D721Med (cell line): ENCODE results near the gene AGAP1.

ENCODE experiments used
- DNase-seq: peaks from one replicate; pipeline ENCODE4 v3.0.0; 2011; ENCODE audit warnings: low spot score; ENCODE audit not compliant: insufficient read length
- FAIRE-seq: peaks from 2 replicates; lab custom pipeline; 2011; peaks lifted over from hg19 to GRCh38; lab: Jason Lieb, UNC
- TF ChIP-seq, protein P1 (sequence below): IDR thresholded peaks from 2 replicates; pipeline ENCODE4 v1.5.1; 2012; ENCODE audit warnings: mild to moderate bottlenecking, control low read depth; ENCODE audit not compliant: insufficient read depth; ENCODE audit errors: missing control alignments

Gene AGAP1

DNA sequence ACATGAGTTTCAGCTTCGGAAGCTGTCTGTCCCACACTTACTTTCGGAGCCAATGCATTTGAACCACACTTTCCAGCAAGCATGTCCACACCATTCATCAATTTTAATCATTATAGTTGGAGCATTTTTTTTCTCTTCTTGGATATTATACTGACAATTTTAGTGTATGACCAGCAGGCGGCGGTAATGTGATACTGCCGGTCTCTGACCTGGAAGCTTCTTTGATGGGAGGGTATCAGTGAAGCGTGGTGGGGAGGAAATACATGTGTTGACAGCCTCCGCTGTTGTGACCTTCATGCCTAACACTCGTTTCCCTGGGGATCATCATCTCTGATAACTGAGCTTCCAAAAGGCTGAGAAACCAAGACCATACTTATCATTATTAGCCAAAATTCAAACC, 442.6 kb downstream of the AGAP1 start:
- TF ChIP-seq, protein P1, sequence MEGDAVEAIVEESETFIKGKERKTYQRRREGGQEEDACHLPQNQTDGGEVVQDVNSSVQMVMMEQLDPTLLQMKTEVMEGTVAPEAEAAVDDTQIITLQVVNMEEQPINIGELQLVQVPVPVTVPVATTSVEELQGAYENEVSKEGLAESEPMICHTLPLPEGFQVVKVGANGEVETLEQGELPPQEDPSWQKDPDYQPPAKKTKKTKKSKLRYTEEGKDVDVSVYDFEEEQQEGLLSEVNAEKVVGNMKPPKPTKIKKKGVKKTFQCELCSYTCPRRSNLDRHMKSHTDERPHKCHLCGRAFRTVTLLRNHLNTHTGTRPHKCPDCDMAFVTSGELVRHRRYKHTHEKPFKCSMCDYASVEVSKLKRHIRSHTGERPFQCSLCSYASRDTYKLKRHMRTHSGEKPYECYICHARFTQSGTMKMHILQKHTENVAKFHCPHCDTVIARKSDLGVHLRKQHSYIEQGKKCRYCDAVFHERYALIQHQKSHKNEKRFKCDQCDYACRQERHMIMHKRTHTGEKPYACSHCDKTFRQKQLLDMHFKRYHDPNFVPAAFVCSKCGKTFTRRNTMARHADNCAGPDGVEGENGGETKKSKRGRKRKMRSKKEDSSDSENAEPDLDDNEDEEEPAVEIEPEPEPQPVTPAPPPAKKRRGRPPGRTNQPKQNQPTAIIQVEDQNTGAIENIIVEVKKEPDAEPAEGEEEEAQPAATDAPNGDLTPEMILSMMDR = no peak
- DNase-seq = no peak
- no peak for FAIRE-seq

DNA sequence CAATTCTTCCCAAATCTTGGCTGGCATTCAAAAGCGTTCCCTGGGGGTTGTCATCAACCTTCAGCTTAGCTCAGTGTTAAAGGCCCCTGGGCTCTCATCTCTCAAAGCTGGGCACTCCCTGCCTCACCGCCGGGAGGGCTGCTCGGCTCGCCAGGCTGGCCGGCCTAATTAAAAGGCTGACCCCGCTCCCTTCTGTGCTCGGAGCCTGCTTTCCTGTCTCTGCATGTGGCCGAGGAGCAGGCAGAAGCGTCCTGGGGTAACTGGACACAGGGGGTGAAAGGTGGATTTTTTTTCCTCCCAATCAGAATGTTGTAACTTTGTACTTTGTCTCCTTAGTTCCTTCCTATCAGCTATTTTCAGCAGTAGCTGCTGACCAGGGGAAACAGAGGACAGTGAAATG, 443.2 kb downstream of the AGAP1 start:
- TF ChIP-seq, protein P1 = no peak
- DNase-seq (no peak), FAIRE-seq (no peak)

DNA sequence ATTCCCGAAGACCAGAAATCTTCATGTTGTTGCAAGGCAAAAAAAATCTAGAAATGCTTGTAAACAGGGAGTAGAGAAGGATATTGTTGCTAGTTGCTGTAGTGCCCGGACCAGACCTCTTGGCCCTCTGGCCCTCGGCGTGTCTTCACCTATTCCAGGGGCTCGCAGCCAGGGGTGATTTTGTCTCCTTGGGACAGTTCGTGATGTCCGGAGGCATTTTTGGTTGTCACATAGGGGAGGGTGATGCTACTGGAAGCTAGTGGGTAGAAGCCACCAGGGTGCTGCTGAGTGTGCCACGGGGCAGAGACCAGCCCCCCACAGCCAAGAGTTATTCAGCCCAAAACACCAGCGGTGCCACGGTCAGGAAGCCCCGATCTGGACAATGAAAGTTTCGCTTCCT, 443.7 kb downstream of the AGAP1 start:
- FAIRE-seq (no peak), DNase-seq (no peak)
- TF ChIP-seq, protein P1 = no peak

DNA sequence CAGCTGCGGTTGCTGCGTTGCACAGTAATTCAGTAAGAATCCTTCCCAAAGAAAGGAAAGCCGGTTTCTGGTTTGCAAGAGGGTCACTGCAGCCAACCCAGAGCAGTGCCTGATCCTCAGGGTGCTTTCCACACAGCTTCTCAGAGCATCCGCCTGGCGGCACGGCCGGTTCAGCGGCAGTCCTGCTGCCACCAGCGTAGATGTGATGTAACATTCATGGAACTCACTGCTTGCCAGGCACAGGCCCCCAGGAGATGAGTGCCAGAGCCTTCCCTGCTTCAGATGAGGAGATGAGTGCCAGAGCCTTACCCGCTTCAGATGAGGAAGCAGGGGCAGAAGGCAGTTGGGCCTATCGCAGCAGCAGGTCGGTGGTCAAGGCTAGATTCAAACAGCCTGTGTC, 444.1 kb downstream of the AGAP1 start:
- no peak for DNase-seq
- FAIRE-seq = no peak

DNA sequence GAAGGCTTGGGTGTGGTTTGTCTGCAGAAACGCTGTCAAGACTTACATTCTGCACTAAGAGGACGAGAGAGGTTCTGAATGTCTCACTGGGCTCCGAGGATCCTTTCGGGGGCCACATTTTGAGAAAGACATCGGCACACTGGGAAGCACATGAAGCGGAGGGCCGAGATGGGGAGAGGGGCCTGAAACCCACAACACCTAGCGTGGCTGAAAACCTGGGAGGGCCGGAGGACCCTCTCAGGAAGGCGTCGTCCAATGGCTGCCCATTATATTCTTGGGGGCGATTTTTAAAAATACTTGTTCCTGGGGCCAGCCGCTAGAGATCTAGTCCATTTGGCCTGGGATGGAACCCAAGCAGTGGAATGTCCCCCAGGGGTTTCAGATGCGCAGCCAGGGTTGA, 444.8 kb downstream of the AGAP1 start:
- no peak for DNase-seq
- no peak for FAIRE-seq
- TF ChIP-seq, protein P1 = no peak

More for the DNA sequence above, 444.1 kb downstream of the AGAP1 start:
- TF ChIP-seq, protein P1 = no peak

DNA sequence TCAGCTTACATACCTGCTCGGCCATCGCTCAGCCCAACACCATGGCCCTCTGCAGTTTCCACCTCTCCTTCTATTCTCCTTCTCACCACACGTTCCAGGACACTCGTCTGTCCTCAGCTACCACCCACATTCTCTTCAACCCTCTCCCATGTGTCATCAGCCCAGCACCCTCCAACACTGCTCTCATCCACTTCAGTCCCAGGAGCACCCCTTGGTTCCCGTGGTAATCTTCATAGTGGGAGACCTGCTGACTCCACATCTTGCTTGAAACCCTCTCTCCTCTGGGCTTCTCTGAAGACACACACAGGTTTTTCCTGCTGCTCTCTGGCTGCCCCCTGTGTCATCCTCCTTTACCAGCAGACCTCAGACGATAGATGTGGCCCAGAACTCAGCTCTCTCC, 445.6 kb downstream of the AGAP1 start:
- no peak for FAIRE-seq
- TF ChIP-seq, protein P1 = no peak
- no peak for DNase-seq

DNA sequence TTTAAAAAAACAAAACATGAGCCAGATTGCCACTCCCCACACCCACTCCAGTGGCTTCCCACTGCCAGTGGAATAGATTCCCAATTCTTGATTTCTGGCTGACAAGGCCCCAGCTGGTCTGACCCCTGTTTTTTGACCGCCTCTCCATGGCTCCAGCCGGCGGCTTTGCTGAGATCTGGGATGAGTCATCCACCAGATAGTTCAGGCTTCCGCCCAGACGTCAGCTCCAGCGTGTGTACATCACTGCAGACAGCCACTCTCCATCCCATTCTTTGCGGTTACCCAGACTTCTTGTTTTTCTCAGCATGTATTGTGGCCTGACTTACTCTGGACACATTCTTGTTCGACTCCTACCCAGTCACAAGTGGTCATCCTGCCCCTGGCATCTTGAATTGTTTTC, 446.5 kb downstream of the AGAP1 start:
- FAIRE-seq = no peak
- no peak for DNase-seq
- TF ChIP-seq, protein P1 = no peak
